NCI-H345 (cell line): ENCODE measurements around the gene THBS4.

Experiments
- DNase-seq: peaks from one replicate; lab custom pipeline; 2025; lab: John Stamatoyannopoulos, UW

The THBS4 gene

GRCh38 chr5:80034962-80035821, at the start of gene THBS4:
THBS4 (plus strand) TSS chr5:80035348; CDS start chr5:80035538, 190 bp downstream.
- no peak for DNase-seq

DNA sequence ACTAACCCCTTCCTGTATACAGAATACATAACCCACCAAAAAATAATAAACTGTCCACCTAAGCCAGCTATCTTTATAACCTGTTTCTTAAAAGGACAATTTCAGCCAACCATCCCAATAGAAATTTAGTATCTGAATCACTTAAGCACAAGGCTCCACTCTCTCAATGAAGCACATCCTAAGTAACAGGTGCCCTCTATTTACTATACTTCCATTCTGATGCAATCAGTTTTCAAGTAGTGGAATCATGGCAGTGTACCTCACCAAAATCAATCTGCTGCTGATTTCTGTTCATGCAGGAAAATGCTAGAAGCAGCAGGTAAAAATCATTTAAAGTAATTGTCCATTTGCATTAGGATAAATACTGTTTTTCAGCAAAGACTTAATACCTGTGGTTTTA, 48.9 kb upstream of the THBS4 start:
- no peak for DNase-seq

DNA sequence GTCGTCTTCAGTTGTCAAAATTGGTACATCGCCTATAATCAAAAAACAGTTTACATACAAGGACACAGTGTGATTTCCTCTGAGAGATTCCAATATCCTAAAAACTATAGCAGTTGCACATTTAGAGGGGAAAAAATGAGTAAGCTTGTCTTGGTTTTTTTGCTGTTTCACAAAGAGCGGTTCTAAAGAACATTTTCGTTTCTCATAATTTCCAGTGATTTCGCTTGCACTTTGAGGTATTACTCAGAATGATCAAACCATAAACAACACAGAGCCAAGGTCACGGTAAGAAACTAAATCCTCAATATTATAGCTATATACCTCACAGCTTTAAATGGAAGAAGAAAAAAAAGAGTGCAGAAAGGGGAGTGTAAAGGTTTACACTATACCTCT, 44.9 kb upstream of the THBS4 start:
- DNase-seq = no peak

DNA sequence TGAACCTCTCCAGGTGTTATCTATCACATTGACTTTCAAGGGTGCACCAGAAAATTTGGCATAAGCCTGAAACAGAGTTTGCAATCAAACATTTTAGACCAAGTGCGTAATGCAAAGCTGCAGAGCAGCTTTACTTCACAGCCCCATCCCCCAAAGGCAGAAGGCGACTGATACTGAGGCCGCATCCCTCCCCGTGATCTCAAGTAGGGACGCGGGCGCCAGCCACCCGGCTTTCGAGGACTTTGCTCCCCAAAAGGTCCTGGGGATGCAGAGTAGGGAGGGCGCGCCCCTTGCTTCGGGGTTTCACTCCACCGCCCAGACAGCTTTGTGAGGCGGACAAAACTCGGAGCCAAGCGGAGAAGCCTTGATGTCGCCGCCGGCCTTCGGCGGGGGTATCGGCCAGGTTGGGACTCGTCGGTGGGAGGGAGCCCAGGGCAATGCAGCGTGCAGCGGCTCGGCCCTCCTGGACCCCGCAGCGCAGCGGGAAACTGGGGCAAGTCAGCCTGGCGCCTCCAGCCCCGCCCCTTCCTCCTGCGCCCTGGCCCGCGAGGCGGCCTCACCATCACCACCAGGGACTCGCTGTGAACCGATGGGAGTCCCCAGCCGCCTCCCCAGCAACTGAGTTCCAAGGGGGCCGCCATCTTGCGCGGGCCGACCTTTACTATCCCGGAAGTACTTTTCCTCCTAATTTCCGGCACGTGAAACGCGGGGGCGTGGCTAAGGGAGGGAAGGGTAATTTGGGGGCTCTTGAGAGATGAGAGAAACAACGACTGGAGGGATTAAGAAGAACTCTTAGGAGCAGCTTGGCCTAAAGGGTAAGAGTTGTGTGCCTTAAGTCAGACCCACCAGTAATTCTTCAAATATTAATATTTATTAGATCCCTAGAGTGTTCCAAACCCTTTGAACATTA, 44.3 kb upstream of the THBS4 start, which contains the start of gene MTX3:
Gene MTX3 (minus strand): TSS at position 665 of the 910 bp plus-strand sequence. CDS start 24 bp downstream, at position 641.
- DNase-seq = peak; percentile 90

- no peak for DNase-seq
Measured at GRCh38 chr5:79992891-79993657, 42.1 kb upstream of the THBS4 start.

DNA sequence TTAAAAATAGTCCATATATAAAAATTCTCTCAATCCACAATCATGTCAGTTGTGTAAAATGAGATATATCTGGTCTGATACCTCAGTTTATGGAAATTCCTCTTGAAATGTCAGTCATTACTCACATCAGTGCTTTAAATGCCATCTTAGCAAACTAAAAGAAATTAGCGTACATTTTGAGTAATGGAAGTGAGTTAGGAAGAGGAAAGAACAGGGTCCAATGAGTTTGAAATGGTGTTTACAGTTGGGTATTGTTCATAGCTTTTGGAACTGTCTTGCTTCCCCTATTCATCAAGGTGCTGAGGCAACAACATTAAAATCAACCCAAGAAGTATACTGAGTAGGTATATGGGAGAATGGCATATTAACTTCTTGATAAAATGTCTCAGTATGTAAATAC, 35.4 kb upstream of the THBS4 start:
- no peak for DNase-seq

- DNase-seq = no peak
Measured at GRCh38 chr5:80002677-80003076, 32.5 kb upstream of the THBS4 start.

DNA sequence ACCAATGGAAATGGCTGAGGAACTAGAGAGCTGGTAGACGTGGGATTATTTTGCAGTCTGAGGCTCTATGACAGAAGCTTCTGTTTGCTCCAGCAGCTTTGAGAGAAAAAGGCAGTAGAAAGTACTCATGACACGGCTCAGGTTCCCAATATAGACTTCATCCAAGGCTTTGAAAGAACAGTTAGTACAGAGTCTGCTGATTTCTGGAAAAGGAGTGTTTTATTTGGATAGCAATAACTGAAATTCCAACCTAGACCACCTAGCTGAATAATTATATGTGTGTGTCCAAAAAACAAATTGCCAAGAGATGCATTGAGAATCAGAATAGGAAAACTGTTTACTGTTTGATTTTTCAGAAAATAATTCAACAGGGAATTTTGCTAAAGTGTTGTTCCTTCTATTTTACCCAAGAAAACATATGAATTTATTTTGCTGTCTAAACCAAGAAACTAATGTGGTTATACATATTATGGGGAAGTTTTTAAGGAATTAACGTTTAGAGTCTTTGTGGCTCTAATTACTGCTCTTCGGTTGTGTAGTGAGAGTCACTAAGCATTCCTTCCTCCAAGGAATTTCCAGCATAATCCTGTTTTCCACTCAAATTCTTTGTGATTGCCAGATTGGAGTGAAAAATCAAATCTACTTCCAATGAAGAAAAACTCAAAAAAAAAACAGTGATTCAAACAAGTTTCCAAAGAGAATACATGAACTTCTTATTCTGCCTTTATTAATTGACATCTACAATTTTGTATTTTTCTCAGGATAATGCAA, 26.0 kb upstream of the THBS4 start:
- no peak for DNase-seq

GRCh38 chr5:80010754-80011392, 24.3 kb upstream of the THBS4 start:
- no peak for DNase-seq

- no peak for DNase-seq
Measured at GRCh38 chr5:80025069-80025468, 10.1 kb upstream of the THBS4 start.

GRCh38 chr5:80026841-80027240, 8.3 kb upstream of the THBS4 start:
- DNase-seq = no peak

- DNase-seq = no peak
Measured at GRCh38 chr5:80031109-80031508, 4.0 kb upstream of the THBS4 start.

- no peak for DNase-seq
Measured at GRCh38 chr5:80033513-80033912, 1.6 kb upstream of the THBS4 start.

- DNase-seq = no peak
Measured at GRCh38 chr5:80034559-80034958, 589 bp upstream of the THBS4 start.

- no peak for DNase-seq
Measured at GRCh38 chr5:80035839-80036238, 691 bp downstream of the THBS4 start.

GRCh38 chr5:80036615-80037014, 1.5 kb downstream of the THBS4 start:
- no peak for DNase-seq

DNA sequence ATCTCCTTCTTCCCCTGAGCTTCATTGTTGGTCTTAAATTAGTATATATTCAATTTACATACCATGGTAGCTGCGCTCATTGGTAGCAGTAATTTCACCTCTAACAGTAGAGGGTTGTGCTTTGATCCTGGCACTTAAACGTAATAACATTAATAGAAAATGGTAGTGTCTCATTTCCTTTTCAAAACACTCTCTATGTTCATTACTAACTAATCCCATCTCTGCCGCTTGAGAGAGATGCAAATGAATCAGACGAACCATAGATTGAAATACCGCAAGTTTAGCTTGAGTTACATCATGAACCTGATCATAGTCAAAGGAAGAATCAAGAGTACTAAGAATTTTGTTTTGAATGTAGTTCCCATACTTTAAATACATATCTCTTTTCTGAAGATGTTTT, 2.2 kb downstream of the THBS4 start:
- no peak for DNase-seq

DNA sequence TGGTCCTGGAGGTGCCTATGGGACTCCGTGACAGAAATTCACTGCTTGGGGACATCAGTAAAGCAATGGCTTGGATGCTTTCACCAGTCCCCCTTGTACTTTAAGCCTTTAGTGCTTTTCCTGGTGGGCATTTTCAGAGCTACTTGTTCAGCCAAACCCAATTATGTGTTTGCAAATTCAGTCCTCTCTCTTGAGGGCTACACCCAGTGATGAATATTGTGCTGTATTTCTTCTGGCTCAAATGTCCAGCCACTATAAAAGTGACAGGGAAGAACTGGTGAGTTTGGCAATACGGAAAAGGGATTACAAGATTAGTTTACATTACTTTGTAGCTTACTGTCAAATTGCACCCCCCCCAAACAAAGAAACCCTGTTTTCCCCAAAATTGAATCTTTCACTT, 4.5 kb downstream of the THBS4 start:
- DNase-seq = no peak

DNA sequence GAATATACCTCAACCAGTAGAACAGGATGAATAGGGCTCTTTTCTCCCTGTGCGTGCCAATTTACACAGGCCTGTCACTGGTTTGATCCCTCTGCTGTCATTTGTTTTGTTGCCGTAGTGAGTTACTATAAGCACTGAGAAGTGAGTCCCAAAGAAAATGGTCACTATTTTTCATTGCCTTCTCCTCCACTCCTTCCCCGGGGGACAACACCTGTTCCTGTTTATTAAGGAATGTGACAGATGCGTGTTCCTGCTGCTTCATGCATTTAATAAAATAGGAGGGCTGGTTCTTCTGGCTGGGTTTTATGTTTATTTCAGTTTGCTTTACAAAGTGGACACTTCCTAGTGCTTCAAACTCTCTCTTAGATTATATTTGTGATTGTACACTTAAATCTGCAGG, 6.4 kb downstream of the THBS4 start:
- no peak for DNase-seq

DNA sequence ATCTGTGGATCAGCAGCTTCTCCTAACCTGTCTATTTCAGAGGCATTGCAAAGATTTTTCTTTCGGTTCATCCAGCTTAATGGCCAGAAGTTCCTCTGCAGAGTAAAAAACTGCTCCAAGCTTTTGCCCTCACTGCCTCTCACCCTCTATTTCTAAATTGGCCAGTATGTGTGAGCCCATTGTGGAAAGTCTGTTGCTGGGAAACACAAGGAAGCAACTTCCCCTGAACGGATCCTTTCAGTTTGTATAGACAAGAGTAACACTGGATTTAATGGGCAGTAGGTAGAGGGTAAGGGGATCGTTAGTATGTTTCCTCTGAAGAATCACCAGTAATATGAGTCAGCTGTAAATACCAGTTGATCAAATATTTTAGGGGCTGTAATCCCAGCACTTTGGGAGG, 7.2 kb downstream of the THBS4 start:
- no peak for DNase-seq

DNA sequence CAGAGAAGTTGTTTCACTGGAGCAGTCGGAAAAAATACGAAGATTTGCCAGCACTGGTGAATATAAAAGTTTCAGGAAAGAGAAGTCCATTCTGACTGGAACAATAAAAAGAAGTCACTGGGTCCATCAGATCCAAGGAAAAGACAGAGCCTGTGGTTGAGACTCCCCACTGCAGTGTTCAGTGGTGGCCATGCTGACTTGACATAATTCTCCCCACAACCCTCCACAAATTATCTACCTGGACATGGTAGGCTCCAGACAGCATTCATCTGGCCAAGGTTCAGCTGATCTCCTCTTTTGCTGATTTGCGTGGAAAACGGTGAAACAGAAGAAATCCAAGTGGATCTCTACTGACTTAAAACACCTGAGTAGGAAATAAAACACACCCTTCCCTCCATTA, 8.0 kb downstream of the THBS4 start:
- no peak for DNase-seq
